A673 (cell line): ENCODE results near the gene ALLC. TPM values are rescaled to one million over a fixed set of nuclear protein-coding genes. Genes with fewer than 3 reads are reported as not detected.
"Not testable (repeated sequence)": the region's sequence is repeated elsewhere in the genome, so short reads cannot be mapped to it uniquely, and the experiment has no call there.

Source experiments
- Bru-seq: library from RNA; stranded (reverse); fragments of 400-500 nt; gene quantifications from one replicate; lab custom pipeline; 2021; lab: Mats Ljungman, UMichigan
- BruChase-seq, 2 experiments: library from RNA; stranded (reverse); fragments of 400-500 nt; gene quantifications; one replicate each; lab custom pipeline; 2021; lab: Mats Ljungman, UMichigan
- BruUV-seq: library from RNA; stranded (reverse); fragments of 400-500 nt; replicated peaks from 2 replicates; lab custom pipeline; 2021; lab: Mats Ljungman, UMichigan
- CTCF ChIA-PET: fragments of 300-600 bp; sonication (Branson Sonifier 250); formaldehyde crosslinking; loops from one replicate; lab custom pipeline; 2022; ENCODE audit warnings: antibody characterized with exemption; lab: Charles Lee
- POLR2A ChIA-PET: fragments of 300-600 bp; sonication (Branson Sonifier 250); formaldehyde crosslinking; loops from one replicate; lab custom pipeline; 2022; ENCODE audit warnings: antibody characterized with exemption; ENCODE audit not compliant: low non-redundant PET; lab: Charles Lee
- DNase-seq: peaks from one replicate; pipeline ENCODE4 v3.0.0-alpha.2; 2015; ENCODE audit warnings: low spot score
- H3K27ac ChIP-seq: fragments of 200-600 bp; sonication (generic); 2 replicates; pipeline ENCODE4 v1.5.1; 2016; ENCODE audit warnings: mixed run types, low read depth, mild to moderate bottlenecking, mixed read lengths, antibody characterized with exemption, low read length; ENCODE audit not compliant: poor library complexity, severe bottlenecking
- H3K27me3 ChIP-seq: fragments of 200-600 bp; sonication (generic); replicated peaks from 2 replicates; pipeline ENCODE4 v1.6.1; 2017; ENCODE audit warnings: mixed run types, low read depth, mild to moderate bottlenecking, mixed read lengths, antibody characterized with exemption, low read length; ENCODE audit not compliant: insufficient read depth, poor library complexity
- H3K36me3 ChIP-seq: fragments of 200-600 bp; sonication (generic); 2 replicates; pipeline ENCODE4 v1.6.1; 2016; ENCODE audit warnings: mixed run types, mild to moderate bottlenecking, mixed read lengths, antibody characterized with exemption, low read length; ENCODE audit not compliant: insufficient read depth, poor library complexity, severe bottlenecking
- H3K4me1 ChIP-seq: fragments of 200-600 bp; sonication (generic); 2 replicates; pipeline ENCODE4 v1.6.1; 2017; ENCODE audit warnings: mixed run types, mild to moderate bottlenecking, mixed read lengths, antibody characterized with exemption, low read length; ENCODE audit not compliant: insufficient read depth, poor library complexity, severe bottlenecking
- H3K4me3 ChIP-seq: fragments of 200-600 bp; sonication (generic); 2 replicates; pipeline ENCODE4 v1.5.1; 2016; ENCODE audit warnings: low read depth, mixed run types, mild to moderate bottlenecking, mixed read lengths, low read length; ENCODE audit not compliant: poor library complexity, severe bottlenecking
- H3K9me3 ChIP-seq: fragments of 200-600 bp; sonication (generic); 2 replicates; pipeline ENCODE4 v1.6.1; 2016; ENCODE audit warnings: mixed run types, low read depth, mild to moderate bottlenecking, mixed read lengths, antibody characterized with exemption, low read length; ENCODE audit not compliant: poor library complexity, severe bottlenecking
- EZH2 ChIP-seq: fragments of 200-600 bp; sonication (generic); IDR thresholded peaks from 2 replicates; pipeline ENCODE4 v1.6.1; 2017; ENCODE audit warnings: borderline replicate concordance, low read depth, mild to moderate bottlenecking, mixed read lengths, antibody characterized with exemption, low read length; ENCODE audit not compliant: poor library complexity, severe bottlenecking
- intact Hi-C: fragments of 100-400 bp; cut with micrococcal nuclease; formaldehyde crosslinking; loops from one replicate; pipeline ENCODE4 v1.10.0; 2022; ENCODE audit not compliant: unreplicated experiment
- long read RNA-seq: library from polyadenylated mRNA; stranded (forward); transcript quantifications from one replicate; pipeline ENCODE4 v2.0.0, GENCODE V29; 2022
- total RNA-seq: library from RNA; stranded (reverse); gene quantifications from 2 replicates; pipeline ENCODE4 v1.2.3, GENCODE V29; 2021
- TF ChIP-seq, protein P1 (sequence below): fragments of 300-800, 200-600 bp; sonication (generic); conservative IDR thresholded peaks from 2 replicates; pipeline ENCODE4 v1.5.1; 2017; ENCODE audit warnings: low read depth, mild to moderate bottlenecking, antibody characterized with exemption, low read length, moderate library complexity, mixed read lengths

The ALLC gene
- total RNA-seq (not detected in 2 replicates), Bru-seq, nascent RNA (percentile 14 among the genes with signal in this experiment), BruChase-seq, experiment 1, labeled RNA remaining after a 2-hour chase (percentile 19 among the genes with signal in this experiment), BruChase-seq, experiment 2, labeled RNA remaining after a 6-hour chase (percentile 25 among the genes with signal in this experiment)
- long read RNA-seq, partial matches to known transcripts: 0 of 1 reads
- long read RNA-seq, other reads (novel, unspliced or antisense): 1 of 1 reads

DNA sequence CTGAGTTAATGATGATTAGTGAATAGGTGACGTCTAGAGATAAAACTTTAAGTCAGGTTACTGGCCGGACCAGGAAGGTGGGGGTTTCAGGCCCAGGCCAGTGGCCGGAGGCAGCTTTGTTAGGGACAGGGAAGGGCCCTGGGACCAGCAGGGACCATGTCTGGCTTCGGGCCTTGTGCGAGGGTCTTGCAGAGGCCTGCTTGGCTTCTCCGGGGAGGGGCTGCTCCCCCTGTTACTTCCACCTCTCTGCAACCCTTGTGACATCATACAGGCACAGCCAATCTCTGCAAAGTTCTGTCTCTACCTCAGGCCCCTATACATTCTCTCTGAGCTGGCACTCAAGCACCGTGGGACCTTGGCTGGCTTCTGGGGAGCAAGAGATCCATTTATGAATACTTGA, at the start of gene ALLC:
TSS of gene ALLC (plus strand) at position 320 of the 400 bp plus-strand sequence. CDS start 12,958 bp downstream, outside the sequence.
- ChIA-PET CTCF (no interaction called here), POLR2A (no interaction called here)
- no peak for DNase-seq
- Histone ChIP-seq H3K36me3 (no peaks in the 10 kb centered on the region), H3K27me3 (no peaks in the 10 kb centered on the region), H3K4me3 (no peak within 1 kb of the TSS), H3K9me3 (no peaks in the 10 kb centered on the region), H3K4me1 (peaks cover 16% of the 10 kb centered on the region), H3K27ac (peak within 1 kb of the TSS; percentile 38)
- no peak for TF ChIP-seq EZH2
- TF ChIP-seq, protein P1, sequence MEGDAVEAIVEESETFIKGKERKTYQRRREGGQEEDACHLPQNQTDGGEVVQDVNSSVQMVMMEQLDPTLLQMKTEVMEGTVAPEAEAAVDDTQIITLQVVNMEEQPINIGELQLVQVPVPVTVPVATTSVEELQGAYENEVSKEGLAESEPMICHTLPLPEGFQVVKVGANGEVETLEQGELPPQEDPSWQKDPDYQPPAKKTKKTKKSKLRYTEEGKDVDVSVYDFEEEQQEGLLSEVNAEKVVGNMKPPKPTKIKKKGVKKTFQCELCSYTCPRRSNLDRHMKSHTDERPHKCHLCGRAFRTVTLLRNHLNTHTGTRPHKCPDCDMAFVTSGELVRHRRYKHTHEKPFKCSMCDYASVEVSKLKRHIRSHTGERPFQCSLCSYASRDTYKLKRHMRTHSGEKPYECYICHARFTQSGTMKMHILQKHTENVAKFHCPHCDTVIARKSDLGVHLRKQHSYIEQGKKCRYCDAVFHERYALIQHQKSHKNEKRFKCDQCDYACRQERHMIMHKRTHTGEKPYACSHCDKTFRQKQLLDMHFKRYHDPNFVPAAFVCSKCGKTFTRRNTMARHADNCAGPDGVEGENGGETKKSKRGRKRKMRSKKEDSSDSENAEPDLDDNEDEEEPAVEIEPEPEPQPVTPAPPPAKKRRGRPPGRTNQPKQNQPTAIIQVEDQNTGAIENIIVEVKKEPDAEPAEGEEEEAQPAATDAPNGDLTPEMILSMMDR: no peak
- intact Hi-C loops: no loop called here
- BruUV-seq: no TSS peak

DNA sequence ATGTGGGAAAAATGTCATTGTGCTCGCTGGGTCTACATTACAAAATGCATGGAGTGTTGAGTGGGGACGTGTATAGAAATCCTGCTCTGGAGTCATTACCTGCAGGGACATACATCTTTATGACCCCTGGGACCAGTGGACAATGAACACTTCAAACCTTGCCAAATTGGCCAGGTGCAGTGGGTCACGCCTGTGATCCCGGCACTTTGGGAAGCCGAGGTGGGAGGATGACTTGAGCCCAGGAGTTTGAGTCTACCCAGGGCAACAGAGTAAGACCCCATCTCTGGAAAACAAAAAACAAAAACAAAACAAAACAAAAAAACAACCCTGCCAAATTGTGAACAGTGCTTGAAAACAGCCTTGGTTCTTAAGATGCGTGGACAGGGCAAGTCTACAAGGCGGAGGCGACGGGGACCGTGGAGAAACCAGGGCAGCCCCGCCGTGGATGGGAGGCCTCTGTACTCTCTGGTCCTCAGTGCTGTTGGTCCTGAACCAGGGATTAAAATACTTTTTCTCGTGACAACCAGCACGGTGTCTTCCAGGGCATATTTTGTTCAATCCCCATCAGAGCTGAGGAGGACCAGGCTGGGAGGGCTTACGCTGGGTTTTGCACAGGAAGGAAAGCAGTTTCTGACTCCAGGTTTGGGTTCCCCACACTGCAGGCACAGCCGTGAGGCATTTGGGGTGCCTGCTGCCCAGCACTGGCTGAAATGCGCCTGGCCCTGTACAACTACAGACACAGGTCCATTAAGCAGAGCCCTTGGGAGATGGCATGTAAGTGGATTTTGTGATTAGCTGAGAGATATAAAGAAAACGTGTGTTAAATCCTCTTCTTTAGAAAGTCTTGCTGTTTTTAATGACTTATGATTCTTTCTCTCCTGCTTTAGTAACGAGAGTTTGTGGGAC, 49.4 kb upstream of the ALLC start:
- Histone ChIP-seq H3K9me3 (no peaks in the 10 kb centered on the region), H3K36me3 (no peaks in the 10 kb centered on the region), H3K27me3 (no peaks in the 10 kb centered on the region), H3K4me3 (no peak overlapping the region), H3K27ac (no peak overlapping the region), H3K4me1 (peaks cover 5% of the 10 kb centered on the region)
- intact Hi-C loops: no loop called here
- BruUV-seq: no TSS peak
- no peak for DNase-seq
- ChIA-PET POLR2A (no interaction called here), CTCF (no interaction called here)
- TF ChIP-seq, protein P1: no peak
- no peak for TF ChIP-seq EZH2

DNA sequence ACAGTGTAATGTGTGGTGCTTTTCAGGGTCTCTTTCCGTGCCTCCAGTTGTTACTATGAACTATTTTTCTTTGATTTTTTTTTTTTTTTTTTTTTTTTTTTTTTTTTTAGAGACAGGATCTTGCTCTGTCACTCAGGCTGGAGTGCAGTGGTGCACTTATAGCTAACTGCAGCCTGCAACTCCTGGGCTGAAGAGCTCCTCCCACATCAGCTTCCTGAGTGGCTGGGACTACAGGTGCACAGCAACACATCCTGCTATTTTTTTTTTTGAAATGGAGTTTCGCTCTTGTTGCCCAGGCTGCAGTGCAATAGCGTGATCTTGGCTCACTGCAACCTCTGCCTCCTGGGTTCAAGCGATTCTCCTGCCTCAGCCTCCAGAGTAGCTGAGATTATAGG, 48.7 kb upstream of the ALLC start:
- BruUV-seq, H3K27me3 ChIP-seq, H3K4me3 ChIP-seq, H3K9me3 ChIP-seq, CTCF ChIA-PET, DNase-seq, POLR2A ChIA-PET, H3K4me1 ChIP-seq, intact Hi-C loops, H3K36me3 ChIP-seq, H3K27ac ChIP-seq: not testable (repeated sequence)
